ENCODE measurements around the gene SUSD5.
"Not testable (repeated sequence)": the region's sequence is repeated elsewhere in the genome, so short reads cannot be mapped to it uniquely, and the experiment has no call there.

Gene SUSD5

DNA sequence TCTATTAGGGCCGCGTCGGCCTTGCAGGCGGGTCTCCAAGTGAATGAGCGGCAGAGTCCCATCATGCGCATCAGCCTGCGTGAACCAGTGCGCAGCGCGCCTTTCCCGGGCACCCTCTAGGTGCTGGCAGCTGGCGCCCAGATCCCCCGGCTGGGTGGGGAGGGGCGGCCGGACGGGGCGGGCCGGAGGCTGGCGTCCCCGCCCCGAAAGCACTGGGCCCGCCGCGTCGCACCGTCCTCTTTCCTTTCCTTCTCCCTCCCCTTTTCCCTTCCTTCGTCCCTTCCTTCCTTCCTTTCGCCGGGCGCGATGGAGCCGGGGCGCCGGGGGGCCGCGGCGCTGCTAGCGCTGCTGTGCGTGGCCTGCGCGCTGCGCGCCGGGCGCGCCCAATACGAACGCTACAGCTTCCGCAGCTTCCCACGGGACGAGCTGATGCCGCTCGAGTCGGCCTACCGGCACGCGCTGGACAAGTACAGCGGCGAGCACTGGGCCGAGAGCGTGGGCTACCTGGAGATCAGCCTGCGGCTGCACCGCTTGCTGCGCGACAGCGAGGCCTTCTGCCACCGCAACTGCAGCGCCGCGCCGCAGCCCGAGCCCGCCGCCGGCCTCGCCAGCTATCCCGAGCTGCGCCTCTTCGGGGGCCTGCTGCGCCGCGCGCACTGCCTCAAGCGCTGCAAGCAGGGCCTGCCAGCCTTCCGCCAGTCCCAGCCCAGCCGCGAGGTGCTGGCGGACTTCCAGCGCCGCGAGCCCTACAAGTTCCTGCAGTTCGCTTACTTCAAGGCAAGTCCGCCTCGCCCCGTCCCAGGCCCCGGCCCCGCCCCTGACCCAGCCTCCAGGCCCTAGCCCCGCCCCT lies 104.6 kb downstream of the SUSD5 start, which contains the start of gene CRTAP (continued):
- TF ChIP-seq ZNF843 (tag by site-specific recombination; IDR thresholded peaks at IDR 0.05) (no peak), ZNF114 (tag by site-specific recombination; IDR thresholded peaks at IDR 0.05) (no peak), ZNF473 (tag by site-specific recombination; IDR thresholded peaks at IDR 0.05) (no peak), SCRT1 (tag by site-specific recombination; IDR thresholded peaks at IDR 0.05; ENCODE audit: borderline replicate concordance) (no peak), ZNF621 (tag by site-specific recombination; IDR thresholded peaks at IDR 0.05) (no peak), ZNF324 (tag by site-specific recombination; IDR thresholded peaks at IDR 0.05) (no peak), ZNF561 (tag by site-specific recombination; IDR thresholded peaks at IDR 0.05; ENCODE audit: borderline replicate concordance) (no peak)
- TF ChIP-seq, protein P1, sequence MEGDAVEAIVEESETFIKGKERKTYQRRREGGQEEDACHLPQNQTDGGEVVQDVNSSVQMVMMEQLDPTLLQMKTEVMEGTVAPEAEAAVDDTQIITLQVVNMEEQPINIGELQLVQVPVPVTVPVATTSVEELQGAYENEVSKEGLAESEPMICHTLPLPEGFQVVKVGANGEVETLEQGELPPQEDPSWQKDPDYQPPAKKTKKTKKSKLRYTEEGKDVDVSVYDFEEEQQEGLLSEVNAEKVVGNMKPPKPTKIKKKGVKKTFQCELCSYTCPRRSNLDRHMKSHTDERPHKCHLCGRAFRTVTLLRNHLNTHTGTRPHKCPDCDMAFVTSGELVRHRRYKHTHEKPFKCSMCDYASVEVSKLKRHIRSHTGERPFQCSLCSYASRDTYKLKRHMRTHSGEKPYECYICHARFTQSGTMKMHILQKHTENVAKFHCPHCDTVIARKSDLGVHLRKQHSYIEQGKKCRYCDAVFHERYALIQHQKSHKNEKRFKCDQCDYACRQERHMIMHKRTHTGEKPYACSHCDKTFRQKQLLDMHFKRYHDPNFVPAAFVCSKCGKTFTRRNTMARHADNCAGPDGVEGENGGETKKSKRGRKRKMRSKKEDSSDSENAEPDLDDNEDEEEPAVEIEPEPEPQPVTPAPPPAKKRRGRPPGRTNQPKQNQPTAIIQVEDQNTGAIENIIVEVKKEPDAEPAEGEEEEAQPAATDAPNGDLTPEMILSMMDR (tag by site-specific recombination; IDR thresholded peaks at IDR 0.05): peak; percentile 31; the same call in 1 of the 2 replicates

DNA sequence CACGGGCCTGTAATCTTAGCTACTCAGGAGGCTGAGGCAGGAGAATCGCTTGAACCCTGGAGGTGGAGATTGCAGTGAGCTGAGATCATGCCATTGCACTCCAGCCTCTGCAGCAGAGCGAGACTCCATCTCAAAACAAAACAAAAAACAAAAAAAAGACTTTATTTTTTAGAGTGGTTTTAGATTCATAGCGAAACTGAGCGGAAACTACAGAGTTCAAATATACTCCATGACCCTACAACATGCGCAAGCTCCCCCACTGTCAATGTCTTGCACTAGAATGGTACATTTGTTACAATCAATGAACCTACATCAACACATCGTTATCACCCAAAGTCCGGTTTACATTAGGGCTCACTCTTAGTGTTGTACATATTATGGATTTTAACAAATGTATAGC lies 107.0 kb downstream of the SUSD5 start:
- TF ChIP-seq IKZF3 (tag by site-specific recombination; IDR thresholded peaks at IDR 0.05) (no peak), ZNF837 (tag by site-specific recombination; IDR thresholded peaks at IDR 0.05) (no peak), ZNF747 (tag by site-specific recombination; IDR thresholded peaks at IDR 0.05) (no peak)
- TF ChIP-seq, protein P2, sequence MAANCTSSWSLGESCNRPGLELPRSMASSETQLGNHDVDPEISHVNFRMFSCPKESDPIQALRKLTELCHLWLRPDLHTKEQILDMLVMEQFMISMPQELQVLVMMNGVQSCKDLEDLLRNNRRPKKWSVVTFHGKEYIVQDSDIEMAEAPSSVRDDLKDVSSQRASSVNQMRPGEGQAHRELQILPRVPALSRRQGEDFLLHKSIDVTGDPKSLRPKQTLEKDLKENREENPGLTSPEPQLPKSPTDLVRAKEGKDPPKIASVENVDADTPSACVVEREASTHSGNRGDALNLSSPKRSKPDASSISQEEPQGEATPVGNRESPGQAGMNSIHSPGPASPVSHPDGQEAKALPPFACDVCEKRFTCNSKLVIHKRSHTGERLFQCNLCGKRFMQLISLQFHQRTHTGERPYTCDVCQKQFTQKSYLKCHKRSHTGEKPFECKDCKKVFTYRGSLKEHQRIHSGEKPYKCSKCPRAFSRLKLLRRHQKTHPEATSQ (tag by site-specific recombination; IDR thresholded peaks at IDR 0.05): no peak
- Histone ChIP-seq H3K9me3 (ENCODE audit: control insufficient read depth, insufficient read depth, low read depth, low read length) (no peaks in the 10 kb centered on the region), H3K36me3 (ENCODE audit: control insufficient read depth in 2 of 2, insufficient read depth in 1 of 2, low read length in 2 of 2) (no peaks in the 10 kb centered on the region), H3K27ac (ENCODE audit: extremely low read depth, low read depth, low read length) (no peak overlapping the region), H3K4me3 (ENCODE audit: low read depth, low read length) (no peak overlapping the region), H3K4me1 (ENCODE audit: control insufficient read depth, insufficient read depth, low read length) (no peaks in the 10 kb centered on the region)
- ChIA-PET CTCF (no interaction called here), POLR2A (no interaction called here)

DNA sequence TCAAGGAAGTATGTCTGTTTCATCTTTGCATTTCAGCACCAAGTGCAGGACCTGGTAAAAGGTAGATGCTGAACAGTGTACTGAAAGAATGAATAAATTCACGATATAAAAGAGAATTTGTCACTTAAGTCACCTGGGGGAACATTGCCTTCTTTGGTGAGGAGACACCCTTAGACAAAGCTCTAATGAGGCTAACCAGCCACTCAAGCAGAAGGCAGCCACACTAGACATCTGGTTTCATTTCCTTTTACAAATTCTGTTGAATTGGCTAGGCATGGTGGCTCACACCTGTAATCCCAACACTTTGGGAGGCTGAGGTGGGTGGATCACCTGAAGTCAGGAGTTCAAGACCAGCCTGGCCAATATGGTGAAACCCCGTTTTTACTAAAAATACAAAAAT lies 111.8 kb downstream of the SUSD5 start:
- H3K4me3 ChIP-seq (ENCODE audit: low read depth, low read length); CTCF ChIA-PET; POLR2A ChIA-PET; H3K4me1 ChIP-seq (ENCODE audit: control insufficient read depth, insufficient read depth, low read length); H3K9me3 ChIP-seq (ENCODE audit: control insufficient read depth, insufficient read depth, low read depth, low read length); H3K36me3 ChIP-seq (ENCODE audit: control insufficient read depth in 2 of 2, insufficient read depth in 1 of 2, low read length in 2 of 2); H3K27ac ChIP-seq (ENCODE audit: extremely low read depth, low read depth, low read length): not testable (repeated sequence)

DNA sequence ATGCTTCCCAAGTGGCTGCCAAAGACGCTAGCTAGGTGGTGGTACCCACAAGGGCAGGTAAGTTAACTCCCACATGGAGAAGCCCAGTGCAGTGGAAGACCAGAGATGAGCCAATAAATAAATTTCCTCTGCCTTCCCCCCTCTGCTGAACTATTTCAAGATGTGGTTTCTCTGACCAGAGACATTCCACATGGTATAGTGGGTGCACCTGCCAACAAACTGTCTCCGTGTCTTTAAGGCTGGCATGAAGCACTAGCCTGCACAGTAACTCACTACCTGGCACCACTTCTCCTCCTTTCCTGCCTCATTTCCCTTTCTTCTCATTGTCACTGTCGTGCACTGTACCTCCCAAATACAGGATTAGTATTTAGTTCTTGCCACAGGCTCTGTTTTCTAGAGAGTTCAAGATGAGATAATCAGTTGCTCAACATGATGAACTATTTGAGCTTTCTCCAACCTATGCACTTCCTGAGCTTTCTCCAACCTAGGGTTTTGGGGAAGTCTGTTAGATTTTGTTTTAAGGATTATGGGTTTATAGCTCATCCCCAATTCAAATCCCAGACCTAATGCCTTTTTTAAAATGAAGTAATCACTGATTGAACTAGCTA lies 113.2 kb downstream of the SUSD5 start:
- no peak overlapping the region for H3K27ac ChIP-seq (ENCODE audit: extremely low read depth, low read depth, low read length)
- no peaks in the 10 kb centered on the region for H3K9me3 ChIP-seq (ENCODE audit: control insufficient read depth, insufficient read depth, low read depth, low read length)
- ChIA-PET CTCF (interaction anchor here (0.6 kb wide), 2 partner anchors 29 to 31 kb away, joined by 3 read pairs; no protein-coding TSS in a partner anchor), POLR2A (interaction anchor here (0.9 kb wide), 1 partner anchor 8 kb away, joined by 3 read pairs; the partner anchor contains the start of gene CRTAP)
- H3K36me3 ChIP-seq (ENCODE audit: control insufficient read depth in 2 of 2, insufficient read depth in 1 of 2, low read length in 2 of 2): no peaks in the 10 kb centered on the region
- no peaks in the 10 kb centered on the region for H3K4me1 ChIP-seq (ENCODE audit: control insufficient read depth, insufficient read depth, low read length)
- H3K4me3 ChIP-seq (ENCODE audit: low read depth, low read length): no peak overlapping the region
- TF ChIP-seq, protein P3, sequence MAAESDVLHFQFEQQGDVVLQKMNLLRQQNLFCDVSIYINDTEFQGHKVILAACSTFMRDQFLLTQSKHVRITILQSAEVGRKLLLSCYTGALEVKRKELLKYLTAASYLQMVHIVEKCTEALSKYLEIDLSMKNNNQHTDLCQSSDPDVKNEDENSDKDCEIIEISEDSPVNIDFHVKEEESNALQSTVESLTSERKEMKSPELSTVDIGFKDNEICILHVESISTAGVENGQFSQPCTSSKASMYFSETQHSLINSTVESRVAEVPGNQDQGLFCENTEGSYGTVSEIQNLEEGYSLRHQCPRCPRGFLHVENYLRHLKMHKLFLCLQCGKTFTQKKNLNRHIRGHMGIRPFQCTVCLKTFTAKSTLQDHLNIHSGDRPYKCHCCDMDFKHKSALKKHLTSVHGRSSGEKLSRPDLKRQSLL (tag by site-specific recombination; IDR thresholded peaks at IDR 0.05): no peak
- no peak for TF ChIP-seq RBAK (tag by site-specific recombination; IDR thresholded peaks at IDR 0.05)
- TF ChIP-seq, protein P4, sequence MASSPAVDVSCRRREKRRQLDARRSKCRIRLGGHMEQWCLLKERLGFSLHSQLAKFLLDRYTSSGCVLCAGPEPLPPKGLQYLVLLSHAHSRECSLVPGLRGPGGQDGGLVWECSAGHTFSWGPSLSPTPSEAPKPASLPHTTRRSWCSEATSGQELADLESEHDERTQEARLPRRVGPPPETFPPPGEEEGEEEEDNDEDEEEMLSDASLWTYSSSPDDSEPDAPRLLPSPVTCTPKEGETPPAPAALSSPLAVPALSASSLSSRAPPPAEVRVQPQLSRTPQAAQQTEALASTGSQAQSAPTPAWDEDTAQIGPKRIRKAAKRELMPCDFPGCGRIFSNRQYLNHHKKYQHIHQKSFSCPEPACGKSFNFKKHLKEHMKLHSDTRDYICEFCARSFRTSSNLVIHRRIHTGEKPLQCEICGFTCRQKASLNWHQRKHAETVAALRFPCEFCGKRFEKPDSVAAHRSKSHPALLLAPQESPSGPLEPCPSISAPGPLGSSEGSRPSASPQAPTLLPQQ (tag by site-specific recombination; IDR thresholded peaks at IDR 0.05): no peak
- no peak for TF ChIP-seq ZNF184 (tag by site-specific recombination; IDR thresholded peaks at IDR 0.05)
- TF ChIP-seq GLIS1 (tag by site-specific recombination; IDR thresholded peaks at IDR 0.05): no peak
- no peak for TF ChIP-seq ZNF335 (tag by site-specific recombination; conservative IDR thresholded peaks at IDR 0.05)
- no peak for TF ChIP-seq ZNF416 (tag by site-specific recombination; IDR thresholded peaks at IDR 0.05)
- TF ChIP-seq ZBTB48 (tag by site-specific recombination; IDR thresholded peaks at IDR 0.05): no peak
- TF ChIP-seq ZNF830 (tag by site-specific recombination; IDR thresholded peaks at IDR 0.05; ENCODE audit: low read depth): no peak
- TF ChIP-seq ZNF623 (tag by site-specific recombination; IDR thresholded peaks at IDR 0.05): no peak
- no peak for TF ChIP-seq ZNF776 (tag by site-specific recombination; IDR thresholded peaks at IDR 0.05; ENCODE audit: borderline replicate concordance)

Data from HEK293 (cell line).